Stimulated activated naive CD8-positive, alpha-beta T cell treated with anti-CD3 and anti-CD28 coated beads, Interleukin-15, amount 100 ng/mL, for 72 hours (primary cell): ENCODE measurements around the gene GDNF.
"Not testable (repeated sequence)": the region's sequence is repeated elsewhere in the genome, so short reads cannot be mapped to it uniquely, and the experiment has no call there.

ENCODE experiments used
- ATAC-seq: fragments of 150-1000 bp; cut with Tn5 transposase; 2 replicates; pipeline ENCODE4 v1.10.0; 2021; ENCODE audit warnings: mild to moderate bottlenecking, moderate library complexity
- DNase-seq, 2 donors: peaks; one replicate each; pipeline ENCODE4 v3.0.0; 2021 to 2022
- H3K27ac Mint-ChIP-seq, 2 donors: one replicate each; pipeline ENCODE4 v1.8.0; 2022; ENCODE audit warnings: mild to moderate bottlenecking in 2 of 2, mixed read lengths in 2 of 2, moderate library complexity in 2 of 2
- H3K27me3 Mint-ChIP-seq: one replicate; pipeline ENCODE4 v1.8.0; 2022; ENCODE audit warnings: mixed read lengths
- H3K4me1 Mint-ChIP-seq: one replicate; pipeline ENCODE4 v1.8.0; 2022; ENCODE audit warnings: mild to moderate bottlenecking, mixed read lengths
- H3K4me3 Mint-ChIP-seq, 2 donors: one replicate each; pipeline ENCODE4 v1.8.0; 2022; ENCODE audit warnings: mild to moderate bottlenecking in 2 of 2, mixed read lengths in 2 of 2, moderate library complexity in 1 of 2
- H3K9me3 Mint-ChIP-seq, 2 donors: one replicate each; pipeline ENCODE4 v1.8.0; 2022; ENCODE audit warnings: mixed read lengths in 2 of 2

The GDNF gene, protein sequence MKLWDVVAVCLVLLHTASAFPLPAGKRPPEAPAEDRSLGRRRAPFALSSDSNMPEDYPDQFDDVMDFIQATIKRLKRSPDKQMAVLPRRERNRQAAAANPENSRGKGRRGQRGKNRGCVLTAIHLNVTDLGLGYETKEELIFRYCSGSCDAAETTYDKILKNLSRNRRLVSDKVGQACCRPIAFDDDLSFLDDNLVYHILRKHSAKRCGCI

DNA sequence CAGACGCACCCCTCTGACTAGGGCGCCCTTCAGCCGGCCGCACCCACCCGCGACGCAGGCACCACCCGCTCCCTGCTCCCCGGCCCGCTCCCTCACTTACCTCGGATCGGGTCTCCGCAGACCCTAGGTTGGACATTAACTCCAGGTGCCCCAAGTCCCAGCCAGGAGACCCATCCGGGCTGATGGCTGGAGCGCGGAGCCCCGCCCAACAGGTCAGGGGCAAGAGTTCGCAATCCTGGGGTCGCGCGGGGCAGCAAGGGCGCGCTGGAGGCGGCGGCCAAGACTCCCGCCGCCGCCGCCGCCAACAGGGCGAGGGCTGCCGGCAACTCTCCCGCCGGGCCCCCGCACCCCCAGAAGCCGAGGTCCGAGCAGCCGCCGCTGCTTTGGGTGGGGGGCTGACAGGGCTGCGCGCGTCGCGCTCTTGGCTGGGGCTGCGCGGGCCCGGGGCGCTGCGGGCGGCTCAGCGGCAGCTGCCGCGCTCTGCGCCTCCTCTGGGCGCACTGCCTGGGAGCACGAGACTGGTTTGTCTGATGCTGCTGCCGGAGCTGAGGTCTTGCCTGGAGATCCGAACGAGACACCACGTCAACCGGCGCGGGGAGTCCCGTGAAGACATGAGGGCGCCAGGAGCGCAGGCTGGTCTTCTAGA lies at the start of gene GDNF:
GDNF (minus strand) TSS at position 635 of the 646 bp plus-strand sequence. CDS start 5,245 bp downstream, outside the sequence.
- ATAC-seq: peak; percentile 19
- Mint-ChIP-seq H3K27ac (no peak within 1 kb of the TSS), H3K27me3 (peaks cover 98% of the 10 kb centered on the region), H3K4me1 (peaks cover 49% of the 10 kb centered on the region), H3K9me3 (no peaks in the 10 kb centered on the region), H3K4me3 (peak within 1 kb of the TSS; percentile 15 to 46)
- DNase-seq: no peak

DNA sequence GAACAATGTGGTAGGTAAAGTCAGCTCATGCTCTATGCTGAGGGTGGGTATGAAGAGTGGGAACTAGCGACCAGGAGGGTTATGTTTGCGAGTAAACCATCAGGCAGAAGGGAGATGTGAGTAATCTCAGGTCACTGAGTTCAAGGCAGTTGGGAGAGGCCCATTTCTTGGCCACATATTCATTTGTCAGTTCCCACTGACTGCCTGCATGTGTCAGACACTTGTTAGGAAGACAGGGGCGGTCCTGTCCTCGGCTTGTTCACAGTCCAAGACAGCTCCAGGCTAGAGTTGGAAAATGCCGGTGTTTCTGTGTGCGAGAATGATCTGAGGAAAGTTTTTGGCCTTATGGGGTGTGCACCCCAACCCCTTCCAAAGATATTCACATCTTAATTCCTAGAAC lies 48.6 kb upstream of the GDNF start:
- DNase-seq (no peak), ATAC-seq (no peak)

DNA sequence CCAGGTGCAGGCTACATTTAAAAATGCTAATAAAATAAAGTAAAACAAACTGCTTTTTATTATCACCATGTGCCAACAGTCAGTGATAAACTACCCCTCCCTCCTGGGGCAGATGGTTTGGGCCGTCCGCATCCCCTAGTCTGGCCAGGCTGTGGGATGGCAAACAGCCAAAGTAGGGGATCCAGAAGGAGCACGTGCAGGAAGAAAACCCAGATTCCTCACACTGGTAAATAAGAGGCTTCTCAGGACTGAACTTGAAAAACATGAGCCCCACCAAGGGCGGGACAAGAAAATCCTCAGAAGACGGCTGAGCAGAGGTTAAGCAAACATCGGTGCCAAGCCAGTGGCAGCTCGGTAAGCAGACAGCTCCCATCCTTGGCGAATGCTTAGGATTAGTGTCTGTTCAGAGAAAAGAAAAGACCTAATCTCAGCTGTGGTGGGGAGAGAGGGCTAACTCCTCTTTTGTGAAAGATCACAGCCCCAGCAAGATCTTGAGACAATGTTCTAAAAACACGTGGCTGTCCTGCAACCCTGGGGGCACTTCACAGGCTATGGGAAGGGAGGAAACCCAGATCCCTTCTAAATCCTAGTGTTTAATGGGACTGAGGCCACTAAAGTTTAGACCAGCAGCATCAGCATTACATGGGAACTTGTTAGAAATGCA lies 46.5 kb upstream of the GDNF start:
- Mint-ChIP-seq H3K9me3 (peaks cover 3 to 7% of the 10 kb centered on the region in 2 donors), H3K4me3 (no peak overlapping the region), H3K27ac (no peak overlapping the region), H3K4me1 (no peaks in the 10 kb centered on the region), H3K27me3 (peaks cover 28% of the 10 kb centered on the region)
- DNase-seq (no peak), ATAC-seq (no peak)

More for the DNA sequence above, 48.6 kb upstream of the GDNF start:
- H3K4me3 Mint-ChIP-seq: no peak overlapping the region
- no peaks in the 10 kb centered on the region for H3K4me1 Mint-ChIP-seq
- no peak overlapping the region for H3K27ac Mint-ChIP-seq
- peaks cover 21% of the 10 kb centered on the region for H3K27me3 Mint-ChIP-seq
- H3K9me3 Mint-ChIP-seq: peaks cover 0 to 3% of the 10 kb centered on the region in 2 donors

DNA sequence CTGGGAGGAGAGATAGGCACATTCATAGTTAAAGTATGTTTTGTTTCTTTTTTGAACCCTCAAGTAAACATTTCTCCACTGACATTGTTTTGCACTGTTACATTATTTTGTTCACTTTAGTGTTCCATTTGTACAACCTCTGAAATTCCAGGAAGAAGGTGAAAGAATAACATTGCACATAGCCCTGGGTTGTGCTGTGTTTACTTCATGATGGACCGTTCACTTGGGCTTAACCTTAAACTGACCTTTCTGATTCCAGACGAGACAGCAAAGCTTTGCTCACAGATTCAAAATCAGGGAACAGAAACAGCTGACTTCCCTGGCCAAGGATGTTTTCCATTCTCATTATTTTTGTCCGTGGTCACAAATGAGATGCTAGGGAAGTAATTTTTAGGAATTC lies 42.8 kb upstream of the GDNF start:
- no peak for DNase-seq
- Mint-ChIP-seq H3K27me3 (peaks cover 37% of the 10 kb centered on the region), H3K4me1 (no peaks in the 10 kb centered on the region), H3K9me3 (peaks cover 8 to 10% of the 10 kb centered on the region in 2 donors), H3K27ac (no peak overlapping the region), H3K4me3 (no peak overlapping the region)
- no peak for ATAC-seq

DNA sequence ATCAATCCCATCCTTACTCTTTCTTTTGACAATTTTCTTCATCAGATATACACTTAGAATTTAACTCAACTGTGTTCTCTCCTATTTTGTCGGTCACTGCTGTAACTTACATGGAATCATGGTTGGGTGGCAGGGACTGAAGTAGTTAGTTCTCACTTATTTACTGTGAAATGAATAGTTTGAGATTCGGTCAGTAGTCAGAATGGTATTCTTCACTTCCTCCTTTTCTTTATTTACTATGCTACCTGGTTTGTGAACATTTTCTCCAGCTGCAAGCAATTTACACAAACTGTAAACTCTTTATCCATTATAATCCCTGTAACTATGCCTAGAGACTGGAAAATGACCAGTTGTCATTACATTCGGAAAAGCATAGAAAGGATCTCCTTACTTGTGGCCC lies 41.5 kb upstream of the GDNF start:
- peaks cover 37% of the 10 kb centered on the region for H3K27me3 Mint-ChIP-seq
- no peak overlapping the region for H3K27ac Mint-ChIP-seq
- no peak overlapping the region for H3K4me3 Mint-ChIP-seq
- H3K4me1 Mint-ChIP-seq: no peaks in the 10 kb centered on the region
- no peak for DNase-seq
- H3K9me3 Mint-ChIP-seq: peaks cover 8 to 10% of the 10 kb centered on the region in 2 donors
- no peak for ATAC-seq

DNA sequence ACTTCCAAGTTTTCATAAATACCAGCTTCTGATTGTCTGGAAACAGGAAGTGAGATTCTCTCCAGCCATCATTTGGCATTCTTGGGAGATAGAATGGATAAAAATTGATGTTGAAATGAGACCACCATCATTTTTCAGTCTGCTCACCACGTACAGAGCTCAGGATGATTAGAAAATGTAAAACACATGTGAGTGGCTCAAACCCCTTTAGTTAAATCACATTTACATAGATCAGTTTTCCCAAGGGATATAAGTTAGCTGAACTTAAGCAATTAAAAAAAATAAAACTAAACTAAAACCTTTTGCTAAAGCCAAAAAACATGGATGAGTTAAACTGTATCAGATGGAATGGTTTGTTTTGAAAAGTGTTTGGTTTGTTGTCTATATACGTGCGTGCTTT lies 37.1 kb upstream of the GDNF start:
- ATAC-seq: no peak
- Mint-ChIP-seq H3K27ac (no peak overlapping the region), H3K27me3 (peaks cover 20% of the 10 kb centered on the region), H3K4me3 (no peak overlapping the region), H3K9me3 (peaks cover 6 to 7% of the 10 kb centered on the region in 2 donors), H3K4me1 (no peaks in the 10 kb centered on the region)
- no peak for DNase-seq

DNA sequence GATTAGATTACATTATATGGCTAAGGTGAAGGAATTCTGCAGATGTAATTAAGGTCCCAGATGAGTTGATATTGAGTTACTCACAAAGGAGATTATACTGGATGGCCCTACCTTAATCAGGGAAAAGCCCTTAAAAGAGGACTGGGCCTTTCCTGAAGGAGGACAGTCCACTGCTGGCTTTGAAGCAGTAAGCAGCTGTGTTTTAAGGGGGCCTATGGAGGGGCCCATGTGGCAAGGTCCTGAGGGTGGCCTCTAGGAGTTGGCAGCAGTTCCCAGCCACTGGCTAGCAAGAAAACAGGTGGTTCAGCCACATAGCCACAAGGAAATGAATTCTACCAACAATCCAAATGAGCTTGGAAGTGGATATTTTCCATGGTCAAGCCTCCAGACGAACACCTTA lies 36.4 kb upstream of the GDNF start:
- Mint-ChIP-seq H3K9me3 (peaks cover 0 to 6% of the 10 kb centered on the region in 2 donors), H3K27ac (no peak overlapping the region), H3K4me3 (no peak overlapping the region), H3K4me1 (no peaks in the 10 kb centered on the region), H3K27me3 (peaks cover 13% of the 10 kb centered on the region)
- DNase-seq (no peak), ATAC-seq (no peak)

DNA sequence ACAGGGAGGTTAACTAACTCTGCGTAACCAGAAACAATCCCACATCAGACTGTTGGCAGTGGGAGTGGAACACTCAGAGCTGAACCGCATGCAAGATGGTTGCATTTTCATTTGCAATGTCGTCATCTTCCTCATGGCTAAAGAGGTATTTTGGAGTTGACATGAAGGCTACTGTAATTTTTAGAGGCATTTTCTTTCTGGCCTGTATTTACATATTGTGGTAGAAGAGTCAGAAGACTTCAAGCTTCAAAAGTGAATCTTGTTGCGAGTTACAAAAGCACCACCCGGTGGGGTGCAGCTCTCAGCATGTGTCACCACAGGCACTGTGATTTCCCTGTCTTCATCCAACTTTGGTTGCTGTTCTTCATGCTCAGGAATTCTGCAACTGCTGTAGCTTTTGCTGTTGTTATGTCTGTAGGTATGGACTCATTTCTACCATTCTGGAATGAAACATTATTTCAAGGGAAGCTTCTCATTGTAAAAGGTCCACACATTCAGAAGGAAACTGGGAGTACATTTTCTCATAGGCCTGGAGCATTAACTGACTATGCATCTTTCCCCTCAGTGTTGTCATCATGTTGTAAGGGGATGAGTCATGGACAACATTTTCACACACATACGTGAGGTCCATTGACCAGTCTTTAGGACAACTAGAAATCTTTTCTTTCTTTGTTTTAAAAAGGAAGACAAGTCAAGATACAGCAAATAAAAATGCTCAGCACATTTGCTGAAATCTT lies 35.4 kb upstream of the GDNF start:
- no peak for DNase-seq
- peaks cover 8% of the 10 kb centered on the region for H3K27me3 Mint-ChIP-seq
- no peak overlapping the region for H3K4me3 Mint-ChIP-seq
- no peak overlapping the region for H3K27ac Mint-ChIP-seq
- peaks cover 0 to 6% of the 10 kb centered on the region in 2 donors for H3K9me3 Mint-ChIP-seq
- no peaks in the 10 kb centered on the region for H3K4me1 Mint-ChIP-seq
- no peak for ATAC-seq

DNA sequence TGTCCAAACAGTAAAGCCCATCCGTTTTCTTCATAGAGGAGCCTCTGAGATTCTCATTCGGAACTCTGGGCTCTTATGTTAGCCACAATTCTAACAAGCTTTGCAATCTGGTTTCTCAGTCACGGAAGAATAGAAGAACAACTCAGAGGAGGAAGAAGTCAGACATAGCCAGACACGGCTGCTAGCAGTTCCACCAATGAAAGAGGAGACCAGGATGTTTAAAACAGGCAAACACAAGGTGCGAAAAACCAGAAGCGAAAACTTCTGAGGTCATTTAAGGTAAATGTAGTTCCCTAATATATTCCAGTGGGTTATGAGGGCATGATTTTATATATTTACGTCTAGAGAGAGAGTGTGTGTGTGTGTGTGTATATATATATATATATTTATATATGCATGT lies 34.1 kb upstream of the GDNF start:
- Mint-ChIP-seq H3K4me3 (no peak overlapping the region), H3K27me3 (no peaks in the 10 kb centered on the region), H3K9me3 (no peaks in the 10 kb centered on the region), H3K4me1 (no peaks in the 10 kb centered on the region), H3K27ac (no peak overlapping the region)
- ATAC-seq (no peak), DNase-seq (no peak)

DNA sequence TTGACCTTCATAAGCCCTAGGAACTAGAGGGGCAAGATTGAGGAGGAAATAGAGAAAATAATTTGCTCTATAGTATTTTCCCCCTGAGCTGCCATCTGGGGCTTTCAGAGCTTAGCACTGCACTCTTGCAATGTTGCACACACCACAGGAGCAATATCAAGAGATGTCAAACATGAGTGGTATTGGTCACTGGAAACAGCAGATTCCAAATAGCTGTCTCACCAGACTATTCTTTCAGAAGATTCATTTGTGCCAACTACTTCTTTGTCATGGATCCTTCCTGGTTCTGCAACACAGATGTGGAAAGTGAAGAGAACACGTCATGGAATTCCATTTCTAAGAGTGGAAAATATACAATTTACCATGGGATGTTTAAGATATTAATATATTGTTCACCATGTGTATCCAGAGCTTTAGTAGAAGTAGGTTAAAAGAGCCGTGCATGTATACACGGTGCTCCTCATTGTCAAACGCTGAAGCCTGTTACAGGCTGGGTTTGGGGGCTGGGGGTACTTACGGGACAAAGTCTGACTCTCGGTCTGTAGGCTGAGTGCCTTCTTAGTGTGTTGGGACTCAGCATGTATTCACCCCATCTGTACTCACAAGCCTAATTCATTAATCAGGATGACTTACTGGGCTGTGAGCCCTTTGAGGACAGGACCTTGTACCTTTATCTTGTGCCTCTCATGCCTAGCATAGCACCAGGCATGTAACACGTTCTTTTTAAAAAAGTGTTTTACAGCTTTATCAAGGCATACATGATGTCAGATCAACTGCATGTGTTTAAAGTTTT lies 31.4 kb upstream of the GDNF start:
- Mint-ChIP-seq H3K9me3 (no peaks in the 10 kb centered on the region), H3K4me1 (no peaks in the 10 kb centered on the region), H3K4me3 (no peak overlapping the region), H3K27me3 (no peaks in the 10 kb centered on the region), H3K27ac (no peak overlapping the region)
- ATAC-seq (no peak), DNase-seq (no peak)

DNA sequence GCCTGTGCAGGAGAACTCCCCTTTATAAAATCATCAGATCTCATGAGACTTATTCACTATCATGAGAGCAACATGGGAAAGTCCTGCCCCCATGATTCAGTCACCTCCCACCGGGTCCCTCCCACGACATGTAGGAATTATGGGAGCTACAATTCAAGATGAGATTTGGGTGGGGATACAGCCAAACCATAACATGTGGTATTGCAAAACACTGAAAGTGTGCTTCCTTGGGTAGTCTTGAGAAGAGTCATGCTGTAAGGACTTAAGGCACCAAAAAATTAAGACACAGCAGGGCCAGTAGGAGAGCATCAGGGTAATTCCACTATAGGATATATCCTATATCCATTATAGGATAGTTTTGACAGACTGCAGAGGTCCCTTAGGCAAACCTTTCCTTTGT lies 29.4 kb upstream of the GDNF start:
- no peak overlapping the region for H3K27ac Mint-ChIP-seq
- DNase-seq: no peak
- ATAC-seq: no peak
- H3K27me3 Mint-ChIP-seq: peaks cover 12% of the 10 kb centered on the region
- H3K9me3 Mint-ChIP-seq: no peaks in the 10 kb centered on the region
- no peak overlapping the region for H3K4me3 Mint-ChIP-seq
- no peaks in the 10 kb centered on the region for H3K4me1 Mint-ChIP-seq

DNA sequence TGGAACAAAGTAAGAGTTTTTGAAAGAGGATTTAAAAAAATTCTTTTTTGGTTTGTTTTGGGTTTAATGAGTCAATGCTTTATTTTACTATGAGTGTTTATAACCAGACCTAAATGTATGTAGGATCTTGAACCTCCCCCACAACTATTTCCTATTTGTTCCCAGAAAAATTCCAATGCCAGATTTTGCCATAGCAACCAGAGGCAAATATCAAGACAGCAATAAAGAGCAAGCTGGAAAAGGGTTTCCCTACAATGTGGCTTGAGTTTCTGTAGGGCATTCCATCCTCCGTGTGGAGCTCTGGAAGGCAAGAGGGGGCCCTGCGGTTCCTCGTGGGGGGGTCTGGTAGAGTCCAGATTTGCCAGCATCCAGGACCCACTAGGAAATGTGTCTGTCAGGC lies 27.8 kb upstream of the GDNF start:
- no peak for DNase-seq
- Mint-ChIP-seq H3K9me3 (no peaks in the 10 kb centered on the region), H3K27ac (no peak overlapping the region), H3K4me1 (no peaks in the 10 kb centered on the region), H3K4me3 (no peak overlapping the region), H3K27me3 (peaks cover 22% of the 10 kb centered on the region)
- no peak for ATAC-seq

DNA sequence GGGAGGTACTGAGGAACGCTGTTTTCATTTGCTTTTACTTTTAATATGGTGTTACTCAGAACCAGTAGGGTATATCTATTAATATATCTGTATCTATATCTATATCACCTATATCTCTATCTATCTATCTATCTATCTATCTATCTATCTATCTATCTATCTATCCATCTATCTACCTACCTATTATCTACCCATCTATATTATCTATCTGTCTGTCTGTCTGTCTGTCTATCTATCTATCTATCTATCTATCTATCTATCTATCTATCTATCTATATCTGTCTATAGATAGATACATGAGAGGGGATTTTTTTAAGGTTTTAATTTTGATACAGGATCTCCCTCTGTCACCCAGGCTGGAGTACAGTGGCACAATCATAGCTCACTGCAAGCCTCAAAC lies 23.1 kb upstream of the GDNF start:
- not testable (repeated sequence) for ATAC-seq, H3K4me3 Mint-ChIP-seq, H3K27ac Mint-ChIP-seq, H3K4me1 Mint-ChIP-seq, H3K9me3 Mint-ChIP-seq, DNase-seq
- H3K27me3 Mint-ChIP-seq: peaks cover 33% of the 10 kb centered on the region

DNA sequence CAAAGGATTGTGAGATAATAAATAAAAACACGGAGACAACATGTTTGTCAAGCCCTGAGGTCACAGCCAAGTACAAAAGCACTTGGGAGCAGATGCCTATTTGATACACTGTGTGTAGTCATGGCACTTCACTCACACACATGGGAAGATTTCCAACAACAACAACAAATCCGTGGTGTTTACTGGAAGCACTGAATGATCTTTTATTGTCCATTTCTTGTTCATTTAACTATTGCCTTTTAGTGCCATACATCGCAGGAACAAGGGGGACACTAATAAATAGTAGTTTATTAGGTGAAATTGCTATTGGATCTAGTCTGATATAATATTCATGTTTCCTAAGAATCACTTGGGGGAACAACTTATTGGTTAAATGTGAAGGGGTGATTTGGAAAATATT lies 20.4 kb upstream of the GDNF start:
- DNase-seq (no peak), ATAC-seq (no peak)
- no peak overlapping the region for H3K4me3 Mint-ChIP-seq
- no peaks in the 10 kb centered on the region for H3K4me1 Mint-ChIP-seq
- H3K27me3 Mint-ChIP-seq: peaks cover 31% of the 10 kb centered on the region
- H3K9me3 Mint-ChIP-seq: peaks cover 0 to 5% of the 10 kb centered on the region in 2 donors
- H3K27ac Mint-ChIP-seq: no peak overlapping the region

DNA sequence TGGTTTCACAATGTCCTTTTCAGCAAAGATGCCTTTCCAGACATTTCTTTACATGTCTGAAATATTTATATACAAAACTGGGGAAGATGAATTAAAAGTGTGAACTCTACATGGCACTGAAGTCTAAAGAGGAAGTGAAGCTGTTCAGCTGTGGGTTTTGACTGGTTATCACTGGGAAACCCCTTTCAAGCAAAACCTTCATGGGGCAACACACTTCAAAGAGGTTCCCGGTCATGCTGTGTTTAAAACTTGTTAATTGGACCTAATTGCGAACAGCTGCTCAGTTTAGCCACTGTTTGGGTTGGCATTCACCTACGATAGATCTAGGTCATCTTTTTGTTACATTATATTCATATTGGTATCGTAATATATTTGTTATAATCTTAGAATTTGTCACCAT lies 20.0 kb upstream of the GDNF start:
- no peak overlapping the region for H3K27ac Mint-ChIP-seq
- peaks cover 0 to 5% of the 10 kb centered on the region in 2 donors for H3K9me3 Mint-ChIP-seq
- ATAC-seq: no peak

More for the DNA sequence above, 20.0 kb upstream of the GDNF start:
- Mint-ChIP-seq H3K4me1 (no peaks in the 10 kb centered on the region), H3K27me3 (peaks cover 27% of the 10 kb centered on the region), H3K4me3 (no peak overlapping the region)
- DNase-seq: no peak
